Measurements from ENCODE around the gene PDPN. TPM values are rescaled to one million over a fixed set of nuclear protein-coding genes. Genes with fewer than 3 reads are reported as not detected.

Gene PDPN
- total and polyA plus RNA-seq, 2 experiments from 2014 or later, result 67.3 to 82.8 TPM

DNA sequence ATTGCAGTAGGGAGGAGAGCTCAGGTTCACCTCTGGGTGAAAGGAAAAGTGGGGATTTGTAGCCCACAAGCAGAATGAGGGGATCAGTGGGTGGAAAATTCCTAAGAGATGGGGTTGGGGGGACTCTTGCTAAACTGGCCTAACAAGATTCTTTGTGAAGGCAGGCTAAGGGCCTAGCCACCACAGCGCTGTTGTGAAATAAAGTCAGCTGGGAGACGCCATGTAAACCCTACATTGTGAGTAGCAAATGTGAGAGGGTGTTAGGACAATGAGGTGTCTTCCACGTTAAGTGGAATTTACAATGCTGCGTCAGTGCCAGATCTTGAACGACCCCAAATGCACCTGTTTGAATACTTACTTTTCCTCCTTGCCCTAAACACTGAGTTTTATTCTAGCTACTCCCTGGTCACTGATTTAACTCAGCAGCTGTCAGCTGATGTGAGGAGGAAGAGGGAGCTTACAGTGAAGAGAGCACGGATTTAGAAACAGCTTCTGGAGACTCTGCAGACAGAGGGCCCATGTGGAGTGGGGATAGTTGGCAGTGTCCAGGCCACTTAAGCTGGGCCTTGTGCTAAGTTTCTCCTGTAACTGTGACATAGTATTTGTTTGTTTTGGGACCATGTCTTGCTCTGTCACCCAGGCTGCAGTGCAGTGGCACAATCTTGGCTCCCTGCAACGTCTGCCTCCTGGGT is 17.3 kb downstream of the PDPN start:
- Mint-ChIP-seq H3K9me3 (no peaks in the 10 kb centered on the region), H3K27ac (no peak overlapping the region), H3K4me3 (no peak overlapping the region), H3K27me3 (ENCODE audit: insufficient read depth, low read depth, poor library complexity) (no peaks in the 10 kb centered on the region), H3K36me3 (ENCODE audit: low read depth) (peaks cover 24% of the 10 kb centered on the region; the same call in 2 of the 3 replicates), H3K4me1 (peaks cover 49% of the 10 kb centered on the region)
- no peak overlapping the region for H3K4me3 ChIP-seq
- peak; percentile 66 for ATAC-seq
- peaks cover 30% of the 10 kb centered on the region for H4K20me1 ChIP-seq (replicated peaks; ENCODE audit: insufficient read depth)
- H3K79me2 ChIP-seq (replicated peaks; ENCODE audit: insufficient read depth), result peaks cover 99% of the 10 kb centered on the region
- no peak overlapping the region for H3K27ac ChIP-seq (ENCODE audit: low read depth)
- DNase-seq (ENCODE audit: low spot score), result peak; percentile 46
- H3K4me1 ChIP-seq (ENCODE audit: insufficient read depth), result peaks cover 30% of the 10 kb centered on the region
- no peaks in the 10 kb centered on the region for H3K27me3 ChIP-seq (ENCODE audit: insufficient read depth)
- no peak for TF ChIP-seq CTCF (conservative IDR thresholded peaks at IDR 0.05; ENCODE audit: low read depth in 2 of 2)
- H3K9me2 ChIP-seq (ENCODE audit: insufficient read depth), result no peaks in the 10 kb centered on the region
- no peaks in the 10 kb centered on the region; the same call in 1 of the 2 replicates for H3F3A ChIP-seq (replicated peaks; ENCODE audit: low read depth)
- H3K4me2 ChIP-seq, result 0 out of 2 replicates have a peak overlapping the region, but pooled peaks have one; percentile 22
- H2AFZ ChIP-seq, result no peak overlapping the region
- H3K36me3 ChIP-seq (ENCODE audit: insufficient read depth), result peaks cover 5% of the 10 kb centered on the region

GRCh38 chr1:13604176-13604575 is 20.5 kb downstream of the PDPN start:
- Histone ChIP-seq H3K79me2 (replicated peaks; ENCODE audit: insufficient read depth) (peaks cover 84% of the 10 kb centered on the region), H3K4me3 (no peak overlapping the region), H3K36me3 (ENCODE audit: insufficient read depth) (peaks cover 12% of the 10 kb centered on the region), H3K4me2 (0 out of 2 replicates have a peak overlapping the region, but pooled peaks have one; percentile 8), H3K9me2 (ENCODE audit: insufficient read depth) (no peaks in the 10 kb centered on the region), H2AFZ (no peak overlapping the region), H3K27me3 (ENCODE audit: insufficient read depth) (no peaks in the 10 kb centered on the region), H3K4me1 (ENCODE audit: insufficient read depth) (peaks cover 30% of the 10 kb centered on the region), H3K27ac (ENCODE audit: low read depth) (no peak overlapping the region), H4K20me1 (replicated peaks; ENCODE audit: insufficient read depth) (peaks cover 21% of the 10 kb centered on the region), H3F3A (replicated peaks; ENCODE audit: low read depth) (no peaks in the 10 kb centered on the region; the same call in 1 of the 2 replicates)
- H3K4me1 Mint-ChIP-seq, result peaks cover 43% of the 10 kb centered on the region
- no peaks in the 10 kb centered on the region for H3K27me3 Mint-ChIP-seq (ENCODE audit: insufficient read depth, low read depth, poor library complexity)
- H3K27ac Mint-ChIP-seq, result 0 out of 2 replicates have a peak overlapping the region, but pooled peaks have one; percentile 5
- DNase-seq (ENCODE audit: low spot score) (no peak), ATAC-seq (no peak; the same call in 2 of the 3 replicates)
- no peak overlapping the region for H3K4me3 Mint-ChIP-seq
- H3K9me3 Mint-ChIP-seq, result no peaks in the 10 kb centered on the region
- peaks cover 32% of the 10 kb centered on the region for H3K36me3 Mint-ChIP-seq (ENCODE audit: low read depth)
- no peak for TF ChIP-seq EZH2phosphoT487 (IDR thresholded peaks at IDR 0.05; ENCODE audit: unreplicated experiment)
- no peak for TF ChIP-seq EZH2 (IDR thresholded peaks at IDR 0.05; ENCODE audit: low read depth, unreplicated experiment)
- TF ChIP-seq STAT1 (IDR thresholded peaks at IDR 0.05; ENCODE audit: unreplicated experiment), result no peak
- TF ChIP-seq CREB1 (CRISPR knock-in tag; IDR thresholded peaks at IDR 0.05; ENCODE audit: low read depth), result no peak
- TF ChIP-seq CTCF (conservative IDR thresholded peaks at IDR 0.05; ENCODE audit: low read depth in 2 of 2), result no peak
- TF ChIP-seq ZNF462 (CRISPR knock-in tag; IDR thresholded peaks at IDR 0.05), result no peak
- TF ChIP-seq ZNF331 (CRISPR knock-in tag; IDR thresholded peaks at IDR 0.05; ENCODE audit: low read depth), result no peak

Data from GM23338 (cell line).